ENCODE data around the gene PRODH2. TPM values are rescaled to one million over a fixed set of nuclear protein-coding genes. Genes with fewer than 3 reads are reported as not detected.

PRODH2 gene
- polyA plus RNA-seq, 5 donors: 0.21 to 1.0 TPM; not detected in 3

GRCh38 chr19:35757749-35758608 is 54.7 kb downstream of the PRODH2 start, which contains the start of gene PROSER3:
TSS of gene PROSER3 (plus strand) at chr19:35758176. CDS start at chr19:35758216, 40 bp downstream.
- DNase-seq: peak; percentile 97 to 98

- peak; percentile 87 to 88 for DNase-seq
These were observed 55.4 kb downstream of the PRODH2 start for GRCh38 chr19:35757231-35757748.

- peak; percentile 80 for DNase-seq
These were observed 56.0 kb downstream of the PRODH2 start, which contains the start of gene HSPB6 for GRCh38 chr19:35756377-35757230. TSS of gene HSPB6 (minus strand) at chr19:35757029. CDS start at chr19:35757008, 21 bp downstream.

GRCh38 chr19:35755550-35756376 is 56.9 kb downstream of the PRODH2 start:
- DNase-seq: peak; percentile 44 to 53

- no peak for DNase-seq
These were observed 57.5 kb downstream of the PRODH2 start for GRCh38 chr19:35755131-35755549.

- no peak for DNase-seq
These were observed 58.1 kb downstream of the PRODH2 start for GRCh38 chr19:35754370-35755130.

- DNase-seq: no peak
These were observed 58.8 kb downstream of the PRODH2 start for GRCh38 chr19:35753634-35754369.

GRCh38 chr19:35752746-35753350 is 59.8 kb downstream of the PRODH2 start:
- no peak for DNase-seq

GRCh38 chr19:35751839-35752745 is 60.6 kb downstream of the PRODH2 start:
- no peak for DNase-seq

GRCh38 chr19:35750167-35750566 is 62.5 kb downstream of the PRODH2 start:
- no peak for DNase-seq

Other genes with a start within 250 kb of the PRODH2 start
- not detected for gene ATP4A, start 249.2 kb downstream of the PRODH2 start, polyA plus RNA-seq (ENCODE audit: insufficient read depth in 1 of 5, insufficient read length in 5 of 5, low replicate concordance in 1 of 5)
- not detected for gene PMIS2, start 226.7 kb downstream of the PRODH2 start, polyA plus RNA-seq (ENCODE audit: insufficient read depth in 1 of 5, insufficient read length in 5 of 5, low replicate concordance in 1 of 5)
- gene HAUS5, start 200.1 kb downstream of the PRODH2 start, polyA plus RNA-seq (ENCODE audit: insufficient read depth in 1 of 5, insufficient read length in 5 of 5, low replicate concordance in 1 of 5): 10 to 100 TPM; 25.0 to 31.9 (median 28.0) TPM
- gene RBM42, start 183.8 kb downstream of the PRODH2 start, polyA plus RNA-seq (ENCODE audit: insufficient read depth in 1 of 5, insufficient read length in 5 of 5, low replicate concordance in 1 of 5): 10 to 100 TPM; 43.0 to 84.8 (median 53.7) TPM
- 1 to 10 TPM; 1.5 to 4.6 (median 2.0) TPM for gene ETV2, start 171.1 kb downstream of the PRODH2 start, polyA plus RNA-seq (ENCODE audit: insufficient read depth in 1 of 5, insufficient read length in 5 of 5, low replicate concordance in 1 of 5)
- gene COX6B1, start 164.5 kb downstream of the PRODH2 start, polyA plus RNA-seq (ENCODE audit: insufficient read depth in 1 of 5, insufficient read length in 5 of 5, low replicate concordance in 1 of 5): 100 to 1,000 TPM; 214 to 280 (median 243) TPM
- gene UPK1A, start 146.3 kb downstream of the PRODH2 start, polyA plus RNA-seq (ENCODE audit: insufficient read depth in 1 of 5, insufficient read length in 5 of 5, low replicate concordance in 1 of 5): under 1 TPM in 4 of 5 donors, not detected in 1; 0.18 to 0.40 (median 0.21) TPM
- gene ZBTB32, start 108.3 kb downstream of the PRODH2 start, polyA plus RNA-seq (ENCODE audit: insufficient read depth in 1 of 5, insufficient read length in 5 of 5, low replicate concordance in 1 of 5): under 1 TPM; 0.29 to 0.85 (median 0.57) TPM
- 10 to 100 TPM; 21.3 to 40.3 (median 28.0) TPM for gene KMT2B, start 94.8 kb downstream of the PRODH2 start, polyA plus RNA-seq (ENCODE audit: insufficient read depth in 1 of 5, insufficient read length in 5 of 5, low replicate concordance in 1 of 5)
- 1 to 10 TPM; 3.1 to 7.1 (median 4.1) TPM for gene IGFLR1, start 70.4 kb downstream of the PRODH2 start, polyA plus RNA-seq (ENCODE audit: insufficient read depth in 1 of 5, insufficient read length in 5 of 5, low replicate concordance in 1 of 5)
- 10 to 100 TPM; 15.1 to 21.7 (median 16.6) TPM for gene U2AF1L4, start 67.4 kb downstream of the PRODH2 start, polyA plus RNA-seq (ENCODE audit: insufficient read depth in 1 of 5, insufficient read length in 5 of 5, low replicate concordance in 1 of 5)
- gene PSENEN, start 67.2 kb downstream of the PRODH2 start, polyA plus RNA-seq (ENCODE audit: insufficient read depth in 1 of 5, insufficient read length in 5 of 5, low replicate concordance in 1 of 5): 10 to 100 TPM; 45.5 to 72.8 (median 52.3) TPM
- gene LIN37, start 64.3 kb downstream of the PRODH2 start, polyA plus RNA-seq (ENCODE audit: insufficient read depth in 1 of 5, insufficient read length in 5 of 5, low replicate concordance in 1 of 5): 10 to 100 TPM in 2 of 5 donors, 1 to 10 TPM in 3; 8.2 to 14.4 (median 9.6) TPM
- 100 to 1,000 TPM in 1 of 5 donors, 10 to 100 TPM in 4; 47.3 to 158 (median 71.5) TPM for gene HSPB6, start 55.8 kb downstream of the PRODH2 start, polyA plus RNA-seq (ENCODE audit: insufficient read depth in 1 of 5, insufficient read length in 5 of 5, low replicate concordance in 1 of 5)
- 10 to 100 TPM; 15.9 to 21.4 (median 20.2) TPM for gene PROSER3, start 54.7 kb downstream of the PRODH2 start, polyA plus RNA-seq (ENCODE audit: insufficient read depth in 1 of 5, insufficient read length in 5 of 5, low replicate concordance in 1 of 5)
- 10 to 100 TPM; 21.8 to 40.7 (median 27.3) TPM for gene ARHGAP33, start 37.3 kb downstream of the PRODH2 start, polyA plus RNA-seq (ENCODE audit: insufficient read depth in 1 of 5, insufficient read length in 5 of 5, low replicate concordance in 1 of 5)
- 1 to 10 TPM in 1 of 5 donors, under 1 TPM in 4; 0.29 to 1.5 (median 0.50) TPM for gene NPHS1, start 39.7 kb upstream of the PRODH2 start, polyA plus RNA-seq (ENCODE audit: insufficient read depth in 1 of 5, insufficient read length in 5 of 5, low replicate concordance in 1 of 5)
- gene KIRREL2, start 44.1 kb upstream of the PRODH2 start, polyA plus RNA-seq (ENCODE audit: insufficient read depth in 1 of 5, insufficient read length in 5 of 5, low replicate concordance in 1 of 5): 1 to 10 TPM; 1.1 to 4.3 (median 1.8) TPM
- gene APLP1, start 55.7 kb upstream of the PRODH2 start, polyA plus RNA-seq (ENCODE audit: insufficient read depth in 1 of 5, insufficient read length in 5 of 5, low replicate concordance in 1 of 5): 10 to 100 TPM in 1 of 5 donors, 1 to 10 TPM in 4; 8.2 to 13.8 (median 9.0) TPM
- gene NFKBID, start 87.7 kb upstream of the PRODH2 start, polyA plus RNA-seq (ENCODE audit: insufficient read depth in 1 of 5, insufficient read length in 5 of 5, low replicate concordance in 1 of 5): 1 to 10 TPM; 3.7 to 7.0 (median 5.7) TPM
- 1 to 10 TPM; 5.0 to 7.9 (median 6.0) TPM for gene HCST, start 89.7 kb upstream of the PRODH2 start, polyA plus RNA-seq (ENCODE audit: insufficient read depth in 1 of 5, insufficient read length in 5 of 5, low replicate concordance in 1 of 5)
- 10 to 100 TPM; 12.1 to 20.4 (median 14.7) TPM for gene TYROBP, start 95.5 kb upstream of the PRODH2 start, polyA plus RNA-seq (ENCODE audit: insufficient read depth in 1 of 5, insufficient read length in 5 of 5, low replicate concordance in 1 of 5)
- gene LRFN3, start 123.5 kb upstream of the PRODH2 start, polyA plus RNA-seq (ENCODE audit: insufficient read depth in 1 of 5, insufficient read length in 5 of 5, low replicate concordance in 1 of 5): 10 to 100 TPM in 2 of 5 donors, 1 to 10 TPM in 3; 6.5 to 18.2 (median 7.7) TPM
- gene SDHAF1, start 182.3 kb upstream of the PRODH2 start, polyA plus RNA-seq (ENCODE audit: insufficient read depth in 1 of 5, insufficient read length in 5 of 5, low replicate concordance in 1 of 5): 10 to 100 TPM in 4 of 5 donors, 1 to 10 TPM in 1; 9.1 to 15.0 (median 11.7) TPM
- 10 to 100 TPM in 2 of 5 donors, 1 to 10 TPM in 3; 6.4 to 10.9 (median 9.9) TPM for gene SYNE4, start 196.0 kb upstream of the PRODH2 start, polyA plus RNA-seq (ENCODE audit: insufficient read depth in 1 of 5, insufficient read length in 5 of 5, low replicate concordance in 1 of 5)
- gene ALKBH6, start 201.4 kb upstream of the PRODH2 start, polyA plus RNA-seq (ENCODE audit: insufficient read depth in 1 of 5, insufficient read length in 5 of 5, low replicate concordance in 1 of 5): 10 to 100 TPM; 17.2 to 19.0 (median 18.4) TPM
- gene CLIP3, start 220.0 kb upstream of the PRODH2 start, polyA plus RNA-seq (ENCODE audit: insufficient read depth in 1 of 5, insufficient read length in 5 of 5, low replicate concordance in 1 of 5): 10 to 100 TPM; 23.6 to 31.9 (median 25.6) TPM
- 1 to 10 TPM; 4.2 to 9.0 (median 6.6) TPM for gene THAP8, start 241.4 kb upstream of the PRODH2 start, polyA plus RNA-seq (ENCODE audit: insufficient read depth in 1 of 5, insufficient read length in 5 of 5, low replicate concordance in 1 of 5)
- gene WDR62, start 242.1 kb upstream of the PRODH2 start, polyA plus RNA-seq (ENCODE audit: insufficient read depth in 1 of 5, insufficient read length in 5 of 5, low replicate concordance in 1 of 5): 1 to 10 TPM; 4.3 to 6.0 (median 4.9) TPM

Measured in right lung (tissue), 5 donors.